ENCODE measurements around the gene RASSF4.

The RASSF4 gene

DNA sequence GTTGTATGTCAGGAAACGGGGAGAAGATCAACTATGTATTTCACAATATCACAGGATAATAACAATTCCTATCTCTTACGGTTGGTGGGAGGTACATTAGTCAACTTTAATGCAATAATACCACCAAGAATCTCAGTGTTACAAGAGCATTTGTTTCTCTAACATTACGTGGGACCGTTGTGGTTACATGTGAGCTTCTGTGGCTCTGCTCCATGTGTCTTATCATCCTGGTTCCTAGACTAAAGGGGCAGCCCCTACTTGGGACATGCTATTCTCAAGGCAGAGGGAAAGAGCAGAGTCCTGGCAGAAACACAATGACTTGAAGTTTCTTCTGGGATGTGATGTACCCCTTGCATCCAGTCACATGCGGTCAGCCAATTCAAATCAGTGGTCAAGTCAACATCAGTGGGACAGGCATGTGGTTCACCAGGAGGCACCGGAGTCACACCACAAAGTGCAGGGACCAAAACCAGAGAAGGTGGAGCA lies 38.6 kb downstream of the RASSF4 start:
- ChIA-PET POLR2A (no interaction called here), CTCF (interaction anchor here (1.3 kb wide), 1 partner anchor 10 kb away, joined by 5 read pairs; no protein-coding TSS in a partner anchor)
- Histone ChIP-seq H3K4me1 (ENCODE audit: control insufficient read depth, insufficient read depth, low read length) (no peaks in the 10 kb centered on the region), H3K27ac (ENCODE audit: extremely low read depth, low read depth, low read length) (no peak overlapping the region), H3K9me3 (ENCODE audit: control insufficient read depth, insufficient read depth, low read depth, low read length) (no peaks in the 10 kb centered on the region), H3K36me3 (ENCODE audit: control insufficient read depth in 2 of 2, insufficient read depth in 1 of 2, low read length in 2 of 2) (peaks cover 0 to 2% of the 10 kb centered on the region in 2 experiments; a peak in 1 of 3 replicates), H3K4me3 (ENCODE audit: low read depth, low read length) (no peak overlapping the region)
- TF ChIP-seq ZNF433 (tag by site-specific recombination; IDR thresholded peaks at IDR 0.05; ENCODE audit: low read depth) (no peak), ZNF174 (tag by site-specific recombination; IDR thresholded peaks at IDR 0.05) (no peak)

- POLR2A ChIA-PET, result no interaction called here
- no peaks in the 10 kb centered on the region for H3K9me3 ChIP-seq (ENCODE audit: control insufficient read depth, insufficient read depth, low read depth, low read length)
- CTCF ChIA-PET, result interaction anchor here (0.6 to 0.7 kb wide), 2 partner anchors 11 to 1345 kb away, joined by 3 read pairs; no protein-coding TSS in a partner anchor
- H3K36me3 ChIP-seq (ENCODE audit: control insufficient read depth in 2 of 2, insufficient read depth in 1 of 2, low read length in 2 of 2), result no peaks in the 10 kb centered on the region
- TF ChIP-seq ZNF248 (tag by site-specific recombination; IDR thresholded peaks at IDR 0.05), result no peak
- TF ChIP-seq, protein P1, sequence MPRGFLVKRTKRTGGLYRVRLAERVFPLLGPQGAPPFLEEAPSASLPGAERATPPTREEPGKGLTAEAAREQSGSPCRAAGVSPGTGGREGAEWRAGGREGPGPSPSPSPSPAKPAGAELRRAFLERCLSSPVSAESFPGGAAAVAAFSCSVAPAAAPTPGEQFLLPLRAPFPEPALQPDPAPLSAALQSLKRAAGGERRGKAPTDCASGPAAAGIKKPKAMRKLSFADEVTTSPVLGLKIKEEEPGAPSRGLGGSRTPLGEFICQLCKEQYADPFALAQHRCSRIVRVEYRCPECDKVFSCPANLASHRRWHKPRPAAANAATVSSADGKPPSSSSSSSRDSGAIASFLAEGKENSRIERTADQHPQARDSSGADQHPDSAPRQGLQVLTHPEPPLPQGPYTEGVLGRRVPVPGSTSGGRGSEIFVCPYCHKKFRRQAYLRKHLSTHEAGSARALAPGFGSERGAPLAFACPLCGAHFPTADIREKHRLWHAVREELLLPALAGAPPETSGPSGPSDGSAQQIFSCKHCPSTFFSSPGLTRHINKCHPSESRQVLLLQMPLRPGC (tag by site-specific recombination; IDR thresholded peaks at IDR 0.05), result no peak
- TF ChIP-seq, protein P2, sequence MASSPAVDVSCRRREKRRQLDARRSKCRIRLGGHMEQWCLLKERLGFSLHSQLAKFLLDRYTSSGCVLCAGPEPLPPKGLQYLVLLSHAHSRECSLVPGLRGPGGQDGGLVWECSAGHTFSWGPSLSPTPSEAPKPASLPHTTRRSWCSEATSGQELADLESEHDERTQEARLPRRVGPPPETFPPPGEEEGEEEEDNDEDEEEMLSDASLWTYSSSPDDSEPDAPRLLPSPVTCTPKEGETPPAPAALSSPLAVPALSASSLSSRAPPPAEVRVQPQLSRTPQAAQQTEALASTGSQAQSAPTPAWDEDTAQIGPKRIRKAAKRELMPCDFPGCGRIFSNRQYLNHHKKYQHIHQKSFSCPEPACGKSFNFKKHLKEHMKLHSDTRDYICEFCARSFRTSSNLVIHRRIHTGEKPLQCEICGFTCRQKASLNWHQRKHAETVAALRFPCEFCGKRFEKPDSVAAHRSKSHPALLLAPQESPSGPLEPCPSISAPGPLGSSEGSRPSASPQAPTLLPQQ (tag by site-specific recombination; IDR thresholded peaks at IDR 0.05), result no peak
- no peak for TF ChIP-seq ZFHX2 (tag by site-specific recombination; conservative IDR thresholded peaks at IDR 0.05)
- TF ChIP-seq ZNF266 (tag by site-specific recombination; IDR thresholded peaks at IDR 0.05; ENCODE audit: low read depth), result no peak
- no peak for TF ChIP-seq ZFP37 (tag by site-specific recombination; IDR thresholded peaks at IDR 0.05)
- TF ChIP-seq, protein P3, sequence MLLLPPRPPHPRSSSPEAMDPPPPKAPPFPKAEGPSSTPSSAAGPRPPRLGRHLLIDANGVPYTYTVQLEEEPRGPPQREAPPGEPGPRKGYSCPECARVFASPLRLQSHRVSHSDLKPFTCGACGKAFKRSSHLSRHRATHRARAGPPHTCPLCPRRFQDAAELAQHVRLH (tag by site-specific recombination; IDR thresholded peaks at IDR 0.05), result no peak
- TF ChIP-seq ZNF747 (tag by site-specific recombination; IDR thresholded peaks at IDR 0.05), result no peak
- no peak overlapping the region for H3K4me3 ChIP-seq (ENCODE audit: low read depth, low read length)
- no peaks in the 10 kb centered on the region for H3K4me1 ChIP-seq (ENCODE audit: control insufficient read depth, insufficient read depth, low read length)
- H3K27ac ChIP-seq (ENCODE audit: extremely low read depth, low read depth, low read length), result no peak overlapping the region; the same call in 1 of the 2 replicates
Observed at GRCh38 chr10:45000138-45000751, 40.6 kb downstream of the RASSF4 start.

DNA sequence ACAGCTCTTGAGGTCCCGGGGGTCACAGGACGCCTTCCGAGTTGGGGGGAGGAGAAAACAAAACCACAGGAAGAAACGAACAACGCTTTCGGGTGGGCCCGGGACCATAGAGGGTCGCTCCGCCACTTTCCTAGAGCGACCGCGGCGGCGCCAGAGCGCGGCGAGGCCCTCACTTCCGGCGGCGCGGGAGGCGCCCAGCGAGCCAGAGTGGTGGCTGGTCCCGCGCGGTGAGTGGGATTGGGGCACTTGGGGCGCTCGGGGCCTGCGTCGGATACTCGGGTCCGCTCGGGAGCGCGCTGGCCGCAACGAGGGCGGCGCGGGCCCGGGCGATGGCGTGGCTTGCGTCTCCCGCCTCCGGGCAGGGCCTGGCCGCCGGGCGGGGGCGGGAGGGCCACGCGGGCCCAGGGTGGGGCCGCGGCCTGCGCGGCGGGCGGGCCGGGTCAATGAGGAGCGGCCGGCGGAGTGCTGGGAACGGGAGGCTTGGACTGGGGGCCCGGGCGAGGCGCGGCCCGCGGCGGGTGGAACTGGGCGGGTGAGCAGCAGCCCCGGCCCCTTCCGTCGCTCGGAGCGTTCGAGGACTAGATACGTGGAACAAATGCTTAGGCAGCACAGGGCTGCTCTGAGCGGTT lies 41.3 kb downstream of the RASSF4 start, which contains the start of gene ZNF22:
Gene ZNF22 (plus strand): TSS at position 172 of the 629 bp plus-strand sequence. CDS start 2,446 bp downstream, outside the sequence.
- Histone ChIP-seq H3K4me3 (ENCODE audit: low read depth, low read length) (peak within 1 kb of the TSS; percentile 9; the same call in 1 of the 2 replicates), H3K9me3 (ENCODE audit: control insufficient read depth, insufficient read depth, low read depth, low read length) (no peaks in the 10 kb centered on the region), H3K36me3 (ENCODE audit: control insufficient read depth in 2 of 2, insufficient read depth in 1 of 2, low read length in 2 of 2) (no peaks in the 10 kb centered on the region), H3K4me1 (ENCODE audit: control insufficient read depth, insufficient read depth, low read length) (no peaks in the 10 kb centered on the region), H3K27ac (ENCODE audit: extremely low read depth, low read depth, low read length) (peak within 1 kb of the TSS; percentile 40; the same call in 1 of the 2 replicates)
- ChIA-PET POLR2A (interaction anchor here (1.2 kb wide), 1 partner anchor 22 kb away, joined by 6 read pairs; the partner anchor contains the start of gene DEPP1), CTCF (interaction anchor here (0.7 kb wide), 1 partner anchor 1103 kb away, joined by 3 read pairs; no protein-coding TSS in a partner anchor)
- TF ChIP-seq ZNF423 (tag by site-specific recombination; IDR thresholded peaks at IDR 0.05), result no peak
- no peak for TF ChIP-seq ZNF654 (tag by site-specific recombination; IDR thresholded peaks at IDR 0.05; ENCODE audit: low read depth)
- TF ChIP-seq ZIC2 (tag by site-specific recombination; IDR thresholded peaks at IDR 0.05), result no peak
- TF ChIP-seq ZBTB6 (tag by site-specific recombination; IDR thresholded peaks at IDR 0.05), result 0 out of 2 replicates have a peak, but pooled peaks have one; percentile 24
- TF ChIP-seq ZSCAN23 (tag by site-specific recombination; IDR thresholded peaks at IDR 0.05), result no peak
- TF ChIP-seq ZNF747 (tag by site-specific recombination; IDR thresholded peaks at IDR 0.05), result no peak
- no peak for TF ChIP-seq ZNF324 (tag by site-specific recombination; IDR thresholded peaks at IDR 0.05)
- no peak for TF ChIP-seq ZFP37 (tag by site-specific recombination; IDR thresholded peaks at IDR 0.05)
- TF ChIP-seq ZNF677 (tag by site-specific recombination; IDR thresholded peaks at IDR 0.05), result no peak
- TF ChIP-seq, protein P4, sequence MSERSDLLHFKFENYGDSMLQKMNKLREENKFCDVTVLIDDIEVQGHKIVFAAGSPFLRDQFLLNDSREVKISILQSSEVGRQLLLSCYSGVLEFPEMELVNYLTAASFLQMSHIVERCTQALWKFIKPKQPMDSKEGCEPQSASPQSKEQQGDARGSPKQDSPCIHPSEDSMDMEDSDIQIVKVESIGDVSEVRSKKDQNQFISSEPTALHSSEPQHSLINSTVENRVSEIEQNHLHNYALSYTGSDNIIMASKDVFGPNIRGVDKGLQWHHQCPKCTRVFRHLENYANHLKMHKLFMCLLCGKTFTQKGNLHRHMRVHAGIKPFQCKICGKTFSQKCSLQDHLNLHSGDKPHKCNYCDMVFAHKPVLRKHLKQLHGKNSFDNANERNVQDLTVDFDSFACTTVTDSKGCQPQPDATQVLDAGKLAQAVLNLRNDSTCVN (tag by site-specific recombination; optimal IDR thresholded peaks at IDR 0.05), result peak; percentile 36
- TF ChIP-seq KLF1 (tag by site-specific recombination; IDR thresholded peaks at IDR 0.05), result no peak
- peak; percentile 28; the same call in 1 of the 2 replicates for TF ChIP-seq ZNF561 (tag by site-specific recombination; IDR thresholded peaks at IDR 0.05; ENCODE audit: borderline replicate concordance)
- TF ChIP-seq ZNF19 (tag by site-specific recombination; IDR thresholded peaks at IDR 0.05; ENCODE audit: low read depth), result no peak
- TF ChIP-seq ZBTB44 (tag by site-specific recombination; IDR thresholded peaks at IDR 0.05), result no peak
